Raji (cell line): Measurements from ENCODE around the gene LAMA5.

Source experiments
- POLR2A ChIP-seq: IDR thresholded peaks from 2 replicates; pipeline ENCODE4 v1.6.1; 2011; ENCODE audit warnings: low read depth, low read length, control low read depth; ENCODE audit not compliant: insufficient read depth

The LAMA5 gene

GRCh38 chr20:62301773-62302340 lies 65.3 kb downstream of the LAMA5 start:
- TF ChIP-seq POLR2A: peak; percentile 45

DNA sequence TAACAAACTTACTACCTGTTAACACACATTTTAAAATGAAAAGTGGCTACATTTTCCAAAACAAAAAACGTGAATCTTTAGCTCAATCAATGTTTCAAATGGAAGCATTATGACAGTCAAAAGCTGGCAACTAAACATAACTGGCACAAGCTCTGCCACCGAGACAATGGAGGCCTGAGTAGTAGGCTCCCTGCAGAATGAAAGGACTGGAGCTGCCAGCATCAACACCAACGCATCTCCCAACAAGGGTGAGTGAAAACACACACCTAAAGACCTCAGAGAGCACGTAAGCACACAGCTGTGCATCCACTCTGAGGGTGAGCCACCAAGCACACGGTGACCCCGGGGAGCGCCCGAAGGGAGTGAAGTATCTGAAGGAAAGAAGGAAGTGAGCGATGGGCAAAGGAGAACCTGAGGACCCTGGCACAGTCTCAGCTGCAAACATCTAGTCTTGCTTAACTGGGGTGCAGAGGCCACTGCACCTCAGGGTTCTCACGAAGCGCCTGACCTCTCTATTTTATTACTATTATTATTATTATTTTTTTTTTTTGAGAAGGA lies 65.9 kb downstream of the LAMA5 start:
- TF ChIP-seq POLR2A: no peak

DNA sequence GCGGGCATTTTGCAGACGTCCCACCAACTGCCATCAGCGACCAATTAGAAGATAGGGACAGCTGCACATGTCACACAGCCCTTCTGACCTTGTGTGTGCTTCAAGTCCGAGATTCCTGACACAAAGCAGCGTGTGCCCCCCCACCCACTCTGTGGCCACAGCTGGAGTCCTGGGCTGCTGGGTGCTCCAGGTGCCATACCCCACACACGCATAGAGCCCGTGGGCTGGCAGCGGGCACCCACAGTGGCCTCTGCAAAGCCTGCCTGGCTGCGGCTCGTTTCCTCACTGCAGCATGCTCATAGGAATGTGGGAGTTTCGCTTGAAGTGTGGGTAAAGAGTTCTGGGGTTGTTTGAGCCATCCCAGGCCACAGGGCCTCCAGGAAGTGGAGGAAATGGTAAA lies 66.8 kb downstream of the LAMA5 start:
- no peak for TF ChIP-seq POLR2A

- TF ChIP-seq POLR2A: no peak
Measured at GRCh38 chr20:62299666-62300236, 67.4 kb downstream of the LAMA5 start.

GRCh38 chr20:62298577-62299249 lies 68.4 kb downstream of the LAMA5 start:
- TF ChIP-seq POLR2A: no peak

- no peak for TF ChIP-seq POLR2A
Measured at GRCh38 chr20:62297449-62298227, 69.5 kb downstream of the LAMA5 start.

DNA sequence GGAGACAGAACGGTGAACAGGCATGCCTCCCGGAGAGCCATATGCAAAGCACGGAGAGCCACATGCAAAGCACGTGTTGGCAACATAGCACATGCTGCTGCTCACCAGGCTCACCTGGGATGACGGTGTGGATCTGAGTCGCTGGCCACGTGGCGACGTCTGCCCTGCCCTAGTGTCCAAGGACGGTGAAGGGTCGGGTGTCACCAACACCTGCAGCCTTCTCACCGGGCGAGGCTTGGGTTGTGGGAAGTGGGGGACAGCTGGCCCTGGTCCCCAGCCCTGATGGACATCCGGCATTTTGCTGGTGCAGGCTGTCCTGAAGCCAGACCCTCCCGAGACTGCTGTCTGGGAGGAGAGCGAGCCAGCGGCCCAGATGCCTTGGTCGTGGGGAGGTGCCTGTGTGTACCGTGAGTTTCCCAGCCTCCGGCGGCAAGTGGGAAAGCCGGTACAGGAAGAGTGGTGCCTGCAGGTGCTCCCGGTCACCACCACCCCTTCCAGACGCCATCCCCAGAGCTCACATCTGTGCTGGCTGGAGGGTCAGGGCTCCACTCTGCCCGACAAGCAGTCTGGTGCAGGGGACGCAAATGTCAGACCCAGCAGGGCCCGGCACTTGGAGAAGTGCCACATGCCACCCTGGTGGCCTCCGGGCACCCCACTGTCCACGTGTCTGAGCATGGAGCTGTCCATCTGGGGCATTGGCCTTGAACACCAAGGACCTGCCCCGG lies 70.2 kb downstream of the LAMA5 start:
- no peak for TF ChIP-seq POLR2A

GRCh38 chr20:62294516-62294915 lies 72.6 kb downstream of the LAMA5 start:
- no peak for TF ChIP-seq POLR2A

- no peak for TF ChIP-seq POLR2A
Measured at GRCh38 chr20:62293946-62294345, 73.2 kb downstream of the LAMA5 start.

DNA sequence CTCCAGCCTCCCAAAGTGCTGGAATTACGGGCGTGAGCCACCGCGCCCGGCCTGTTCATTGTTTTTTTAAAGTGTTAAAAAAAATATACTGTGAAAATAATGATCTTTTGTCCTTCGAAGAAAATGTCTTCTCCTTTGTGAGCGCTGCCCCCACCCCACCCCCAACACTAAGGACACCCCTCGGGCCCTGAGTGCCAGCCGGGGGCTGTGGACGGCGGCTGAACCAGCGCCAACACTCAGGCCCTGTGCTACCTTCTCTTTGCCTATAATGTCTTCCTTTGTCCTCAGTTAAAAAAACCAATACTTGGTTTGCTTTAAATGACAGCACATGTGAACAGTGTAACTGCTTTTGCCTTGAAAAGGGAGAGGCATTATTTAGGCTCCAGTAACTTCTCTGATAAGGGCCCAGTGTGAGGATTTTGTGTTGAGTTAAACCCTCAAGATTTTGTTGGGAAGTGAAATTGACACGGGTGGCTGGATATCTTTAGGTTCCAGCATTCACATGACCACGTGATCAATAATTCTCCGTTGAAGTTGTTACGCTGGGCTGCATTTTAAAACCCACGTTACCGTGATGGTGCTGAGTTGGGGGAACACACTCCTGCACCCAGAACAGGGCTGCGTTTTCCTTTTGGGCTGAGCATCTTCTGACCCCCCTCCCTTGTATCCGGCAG lies 73.9 kb downstream of the LAMA5 start:
- TF ChIP-seq POLR2A: no peak

GRCh38 chr20:62292108-62292507 lies 75.0 kb downstream of the LAMA5 start:
- TF ChIP-seq POLR2A: no peak

- no peak for TF ChIP-seq POLR2A
Measured at GRCh38 chr20:62291251-62292066, 75.7 kb downstream of the LAMA5 start.

GRCh38 chr20:62289898-62290297 lies 77.2 kb downstream of the LAMA5 start:
- no peak for TF ChIP-seq POLR2A

GRCh38 chr20:62289131-62289530 lies 78.0 kb downstream of the LAMA5 start:
- no peak for TF ChIP-seq POLR2A

GRCh38 chr20:62288535-62289105 lies 78.5 kb downstream of the LAMA5 start:
- no peak for TF ChIP-seq POLR2A
